Measurements from ENCODE around the gene CINP. TPM values are rescaled to one million over a fixed set of nuclear protein-coding genes. Genes with fewer than 3 reads are reported as not detected.

CINP gene
- total RNA-seq, 1 experiment from 2014 or later = 38.3 TPM

GRCh38 chr14:102370305-102370809 lies 7.7 kb upstream of the CINP start:
- CTCF ChIA-PET = interaction anchor here (0.6 kb wide), 1 partner anchor 307 kb away, joined by 4 read pairs; no protein-coding TSS in a partner anchor
- Mint-ChIP-seq H3K4me3 (ENCODE audit: low read depth, unreplicated experiment) (no peak overlapping the region), H3K27ac (ENCODE audit: unreplicated experiment) (no peak overlapping the region)

DNA sequence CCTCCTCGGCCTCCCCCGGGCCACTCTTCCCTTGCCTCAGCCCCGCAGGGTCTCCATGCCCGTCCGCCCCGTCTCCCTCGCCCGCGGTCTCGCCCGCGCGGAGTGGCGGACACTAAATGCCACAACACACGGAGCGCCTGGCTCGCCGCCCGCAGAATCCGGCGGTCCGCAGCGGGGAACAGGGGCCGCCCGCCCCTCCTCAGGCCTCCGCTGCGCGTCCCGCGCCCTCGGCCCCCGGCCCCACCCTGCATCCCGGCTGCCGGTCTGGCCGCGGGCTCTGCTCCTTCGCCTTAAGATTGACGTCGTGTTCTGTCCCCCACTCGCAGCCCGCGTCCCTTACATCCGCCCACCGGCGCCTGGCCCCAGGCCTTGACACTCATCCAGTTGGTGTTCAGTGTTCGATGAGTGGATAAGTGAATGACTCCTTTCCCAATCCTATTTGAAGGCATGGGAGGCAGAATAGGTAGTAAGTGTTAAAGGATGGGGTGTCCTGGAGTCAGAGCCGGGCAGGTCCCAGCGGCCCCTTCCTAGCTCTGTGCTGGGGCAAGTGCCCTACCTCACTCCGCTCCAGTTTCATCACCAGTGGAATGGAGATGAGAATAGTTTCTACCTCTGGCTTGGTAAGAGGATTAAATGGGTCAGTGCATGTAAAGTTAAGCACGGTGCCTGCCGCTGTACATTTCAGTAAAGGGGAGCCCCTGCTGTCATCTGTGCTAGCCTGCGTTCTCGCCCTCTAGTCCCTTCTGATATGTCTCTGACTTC lies 673 bp upstream of the CINP start:
- H3K36me3 Mint-ChIP-seq (ENCODE audit: insufficient read depth, unreplicated experiment) = peaks cover 36% of the 10 kb centered on the region
- DNase-seq = no peak
- no peaks in the 10 kb centered on the region for H3K9me3 Mint-ChIP-seq (ENCODE audit: low read depth, unreplicated experiment)
- no peaks in the 10 kb centered on the region for H3K27me3 Mint-ChIP-seq (ENCODE audit: unreplicated experiment)
- CTCF ChIA-PET = interaction anchor here (1.5 kb wide), 1 partner anchor 27 kb away, joined by 5 read pairs; no protein-coding TSS in a partner anchor
- no peak for TF ChIP-seq CTCF (IDR thresholded peaks at IDR 0.05; ENCODE audit: unreplicated experiment)
- no peaks in the 10 kb centered on the region for H3K4me1 Mint-ChIP-seq (ENCODE audit: low read depth, unreplicated experiment)
- peak overlapping the region; percentile 83 for H3K27ac Mint-ChIP-seq (ENCODE audit: unreplicated experiment)
- no peak overlapping the region for H3K4me3 Mint-ChIP-seq (ENCODE audit: low read depth, unreplicated experiment)
- BruUV-seq (replicated peaks) = no TSS peak
- intact Hi-C loops (cut with micrococcal nuclease; ENCODE audit: unreplicated experiment) = no loop called here

More at GRCh38 chr14:102370305-102370809, 7.7 kb upstream of the CINP start:
- no peak for DNase-seq
- Mint-ChIP-seq H3K4me1 (ENCODE audit: low read depth, unreplicated experiment) (no peaks in the 10 kb centered on the region), H3K36me3 (ENCODE audit: insufficient read depth, unreplicated experiment) (no peaks in the 10 kb centered on the region), H3K27me3 (ENCODE audit: unreplicated experiment) (no peaks in the 10 kb centered on the region), H3K9me3 (ENCODE audit: low read depth, unreplicated experiment) (no peaks in the 10 kb centered on the region)
- TF ChIP-seq CTCF (IDR thresholded peaks at IDR 0.05; ENCODE audit: unreplicated experiment) = no peak
- no TSS peak for BruUV-seq (replicated peaks)
- intact Hi-C loops (cut with micrococcal nuclease; ENCODE audit: unreplicated experiment) = no loop called here

DNA sequence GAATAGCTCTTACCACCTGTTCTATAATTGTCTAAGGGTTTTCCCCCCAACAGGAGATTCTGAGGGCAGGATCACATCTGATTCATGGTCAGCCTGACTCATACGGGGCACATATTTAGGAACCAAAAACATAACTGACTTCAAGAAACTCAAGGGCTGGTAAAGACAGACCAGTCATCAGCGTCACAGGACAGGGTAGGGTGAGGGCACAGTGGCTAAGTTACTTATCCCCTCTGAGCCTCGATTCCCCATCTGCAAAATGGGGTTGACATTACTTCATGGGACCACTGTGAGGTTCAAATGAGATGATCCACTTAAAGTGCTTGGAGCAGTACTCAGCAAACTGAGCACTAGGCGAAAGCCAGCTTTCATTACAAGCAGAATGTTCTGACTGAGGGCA lies 606 bp downstream of the CINP start:
- Mint-ChIP-seq H3K27me3 (ENCODE audit: unreplicated experiment) (no peaks in the 10 kb centered on the region), H3K36me3 (ENCODE audit: insufficient read depth, unreplicated experiment) (peaks cover 49% of the 10 kb centered on the region), H3K4me1 (ENCODE audit: low read depth, unreplicated experiment) (no peaks in the 10 kb centered on the region), H3K9me3 (ENCODE audit: low read depth, unreplicated experiment) (no peaks in the 10 kb centered on the region), H3K4me3 (ENCODE audit: low read depth, unreplicated experiment) (no peak overlapping the region), H3K27ac (ENCODE audit: unreplicated experiment) (peak overlapping the region; percentile 83)
- no peak for TF ChIP-seq CTCF (IDR thresholded peaks at IDR 0.05; ENCODE audit: unreplicated experiment)
- TSS peak; percentile 76 for BruUV-seq (replicated peaks)
- no peak for DNase-seq
- intact Hi-C loops (cut with micrococcal nuclease; ENCODE audit: unreplicated experiment) = no loop called here
- CTCF ChIA-PET = interaction anchor here (1.5 kb wide), 1 partner anchor 28 kb away, joined by 5 read pairs; no protein-coding TSS in a partner anchor

DNA sequence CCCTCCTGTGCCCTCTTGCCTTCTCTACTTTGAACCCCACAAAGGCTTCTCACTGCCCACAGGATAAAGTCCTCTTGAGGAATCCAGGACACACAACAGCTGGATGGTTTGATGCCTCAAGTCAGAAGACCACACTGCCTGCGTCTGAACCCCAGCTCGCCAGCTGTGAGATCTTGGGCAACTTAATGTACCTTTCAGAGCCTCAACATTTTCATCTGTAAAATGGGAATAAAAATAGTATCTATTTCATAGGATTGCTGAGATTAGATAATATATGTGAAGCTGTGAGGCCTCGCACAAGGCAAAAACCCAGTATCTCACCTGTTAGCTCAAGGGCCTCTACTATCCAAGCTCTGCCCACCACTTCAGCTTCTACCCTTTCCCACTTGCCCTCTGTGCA lies 2.3 kb downstream of the CINP start:
- Mint-ChIP-seq H3K27ac (ENCODE audit: unreplicated experiment) (no peak overlapping the region), H3K9me3 (ENCODE audit: low read depth, unreplicated experiment) (no peaks in the 10 kb centered on the region), H3K27me3 (ENCODE audit: unreplicated experiment) (no peaks in the 10 kb centered on the region), H3K4me1 (ENCODE audit: low read depth, unreplicated experiment) (no peaks in the 10 kb centered on the region), H3K4me3 (ENCODE audit: low read depth, unreplicated experiment) (no peak overlapping the region), H3K36me3 (ENCODE audit: insufficient read depth, unreplicated experiment) (peaks cover 56% of the 10 kb centered on the region)
- CTCF ChIA-PET = no interaction called here
- no peak for TF ChIP-seq CTCF (IDR thresholded peaks at IDR 0.05; ENCODE audit: unreplicated experiment)
- no peak for DNase-seq
- intact Hi-C loops (cut with micrococcal nuclease; ENCODE audit: unreplicated experiment) = no loop called here
- no TSS peak for BruUV-seq (replicated peaks)
